Fibroblast of villous mesenchyme (primary cell): ENCODE results near the gene ATP6V1F. TPM values are rescaled to one million over a fixed set of nuclear protein-coding genes. Genes with fewer than 3 reads are reported as not detected.

ENCODE experiments used
- DNase-seq: peaks from one replicate; pipeline ENCODE4 v3.0.0-alpha.2; 2010; ENCODE audit warnings: low read depth
- H3K4me3 ChIP-seq: 2 replicates; pipeline ENCODE4 v1.5.1; 2011; ENCODE audit warnings: low read depth, mild to moderate bottlenecking, low read length
- total RNA-seq: library from RNA; depleted of rRNA; stranded (reverse); fragments of >200 nt; gene quantifications from 2 replicates; pipeline ENCODE4 v1.2.3, GENCODE V29; 2012
- TF ChIP-seq, protein P1 (sequence below): IDR thresholded peaks from 2 replicates; pipeline ENCODE4 v1.5.1; 2012; ENCODE audit warnings: low read depth, mild to moderate bottlenecking, low read length; ENCODE audit not compliant: insufficient read depth

The ATP6V1F gene
- total RNA-seq, 1 donor: 82.5 TPM

DNA sequence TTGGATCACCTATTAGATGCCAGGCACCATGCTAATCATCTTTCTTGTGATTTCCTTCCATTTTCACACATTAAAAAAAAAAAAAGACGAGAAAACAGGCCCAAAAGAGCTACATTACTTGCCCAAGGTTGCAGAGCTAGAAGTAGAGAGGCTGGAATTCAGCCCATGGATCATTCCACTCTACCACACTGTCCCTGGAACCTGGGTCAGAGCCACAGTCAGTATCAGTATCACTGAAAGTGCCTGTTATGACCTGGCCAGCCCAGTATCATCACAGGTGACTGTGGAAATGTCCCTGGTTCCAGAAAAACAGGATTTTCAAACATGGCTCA is 35.8 kb upstream of the ATP6V1F start:
- no peak for DNase-seq
- TF ChIP-seq, protein P1, sequence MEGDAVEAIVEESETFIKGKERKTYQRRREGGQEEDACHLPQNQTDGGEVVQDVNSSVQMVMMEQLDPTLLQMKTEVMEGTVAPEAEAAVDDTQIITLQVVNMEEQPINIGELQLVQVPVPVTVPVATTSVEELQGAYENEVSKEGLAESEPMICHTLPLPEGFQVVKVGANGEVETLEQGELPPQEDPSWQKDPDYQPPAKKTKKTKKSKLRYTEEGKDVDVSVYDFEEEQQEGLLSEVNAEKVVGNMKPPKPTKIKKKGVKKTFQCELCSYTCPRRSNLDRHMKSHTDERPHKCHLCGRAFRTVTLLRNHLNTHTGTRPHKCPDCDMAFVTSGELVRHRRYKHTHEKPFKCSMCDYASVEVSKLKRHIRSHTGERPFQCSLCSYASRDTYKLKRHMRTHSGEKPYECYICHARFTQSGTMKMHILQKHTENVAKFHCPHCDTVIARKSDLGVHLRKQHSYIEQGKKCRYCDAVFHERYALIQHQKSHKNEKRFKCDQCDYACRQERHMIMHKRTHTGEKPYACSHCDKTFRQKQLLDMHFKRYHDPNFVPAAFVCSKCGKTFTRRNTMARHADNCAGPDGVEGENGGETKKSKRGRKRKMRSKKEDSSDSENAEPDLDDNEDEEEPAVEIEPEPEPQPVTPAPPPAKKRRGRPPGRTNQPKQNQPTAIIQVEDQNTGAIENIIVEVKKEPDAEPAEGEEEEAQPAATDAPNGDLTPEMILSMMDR: no peak
- H3K4me3 ChIP-seq: no peak overlapping the region

DNA sequence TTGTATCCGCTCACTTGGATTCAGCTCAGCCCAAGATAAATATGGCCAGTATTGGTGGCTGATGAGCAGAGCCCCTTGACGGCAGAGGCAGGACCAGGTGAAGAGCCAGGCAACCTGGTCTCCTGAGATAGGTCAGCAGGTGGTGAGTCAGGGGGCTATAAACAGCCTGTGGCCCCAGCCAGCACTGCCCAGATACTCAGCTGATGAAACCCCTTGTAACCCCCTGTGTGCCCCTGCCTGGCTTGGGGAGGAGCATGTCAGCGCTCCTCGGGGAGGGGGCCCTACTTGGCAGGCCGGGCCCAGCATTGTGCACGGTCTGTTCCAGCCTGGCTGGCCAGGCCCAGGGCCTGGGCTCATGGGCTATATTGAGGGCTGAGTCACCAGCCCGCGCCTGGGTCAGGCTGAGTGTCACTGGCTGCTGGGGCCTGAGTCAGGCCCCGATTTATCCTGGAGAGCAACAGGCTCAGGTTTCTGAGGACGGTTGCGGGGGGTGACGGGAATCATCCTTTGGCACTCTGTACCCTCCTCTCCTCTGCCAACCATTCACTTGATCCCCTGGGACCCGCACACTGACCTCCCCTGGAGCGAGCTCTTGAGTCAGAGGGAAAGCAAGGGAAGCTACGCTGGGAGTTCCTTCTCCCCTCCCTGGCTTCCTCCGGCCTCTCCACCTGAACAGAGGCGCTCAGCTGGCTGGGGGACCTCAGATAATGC is 35.3 kb upstream of the ATP6V1F start:
- TF ChIP-seq, protein P1: no peak
- H3K4me3 ChIP-seq: no peak overlapping the region
- DNase-seq: peak; percentile 61

DNA sequence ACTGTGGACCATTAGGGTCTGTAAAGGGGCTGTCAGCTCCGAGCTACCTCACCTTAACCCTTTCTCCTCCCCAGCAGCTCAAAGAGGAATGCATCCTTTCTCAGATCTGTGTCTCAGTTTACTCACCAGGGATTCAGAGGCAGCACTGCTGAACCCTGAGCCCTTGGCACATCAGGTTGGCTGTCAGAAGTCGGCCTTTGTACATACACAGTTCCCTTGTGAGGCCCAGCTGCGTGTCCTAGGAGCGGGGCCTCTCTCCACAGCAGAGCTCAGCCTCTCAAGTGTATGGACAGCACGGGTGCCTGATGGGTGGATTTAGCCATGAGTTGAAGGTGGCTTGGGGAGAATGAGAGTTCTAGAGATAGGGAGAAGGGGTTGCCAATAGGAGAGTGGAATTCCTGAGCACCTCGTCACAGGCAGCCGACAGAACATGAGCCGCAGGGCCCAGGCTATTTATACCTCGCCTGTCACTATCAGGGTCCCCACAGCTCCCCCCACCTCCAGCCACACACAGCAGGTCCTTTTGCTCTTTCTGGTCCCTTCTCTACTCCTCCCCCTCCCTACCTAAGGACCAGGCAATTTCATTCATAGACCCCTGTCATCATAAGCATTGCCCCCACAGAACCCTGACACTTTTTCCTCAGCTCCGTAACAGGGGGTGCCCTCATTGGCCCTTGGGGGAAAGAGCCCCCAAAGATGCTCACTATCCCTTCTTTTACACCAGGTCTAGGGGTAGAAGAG is 34.5 kb upstream of the ATP6V1F start:
- TF ChIP-seq, protein P1: no peak
- H3K4me3 ChIP-seq: no peak overlapping the region
- peak; percentile 64 for DNase-seq

DNA sequence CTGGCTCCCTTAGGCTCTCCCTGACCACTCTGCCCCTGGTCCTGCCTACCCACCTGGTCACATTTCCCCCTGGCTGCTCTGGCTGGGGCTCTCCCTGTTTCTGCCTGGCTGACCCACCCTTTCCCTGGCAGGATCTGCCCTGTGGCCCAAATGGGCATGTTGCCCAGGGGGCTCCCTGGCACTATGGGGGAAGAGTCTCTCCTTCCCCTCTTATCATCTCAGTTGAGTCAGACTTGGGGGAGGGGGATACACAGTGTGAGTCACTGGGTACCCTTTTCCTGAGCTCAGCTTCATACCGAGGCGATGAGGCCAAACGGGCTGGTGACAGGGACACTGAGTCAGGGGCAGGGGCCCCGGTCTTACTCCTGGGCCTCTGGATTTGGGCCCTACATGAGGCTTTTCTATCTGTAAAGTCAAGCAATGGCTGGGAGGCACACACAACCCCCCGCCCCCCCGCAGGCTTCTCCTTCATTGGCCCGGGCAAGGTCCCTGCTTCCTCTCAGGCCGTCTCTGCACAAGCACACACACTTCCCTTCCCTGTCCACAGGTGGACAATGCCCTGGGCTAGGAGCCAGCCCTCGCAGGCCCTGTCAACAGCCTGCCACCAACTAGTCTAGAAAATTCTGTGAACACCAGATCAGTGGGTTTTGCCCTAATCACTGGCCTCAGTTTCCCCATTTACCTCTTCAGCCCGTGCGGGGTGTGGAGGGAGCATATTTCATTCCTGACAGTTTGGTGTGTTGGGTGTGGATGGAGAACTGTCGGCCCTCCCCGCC is 33.1 kb upstream of the ATP6V1F start:
- peak overlapping the region; percentile 78 for H3K4me3 ChIP-seq
- no peak for DNase-seq
- TF ChIP-seq, protein P1: peak; percentile 2

DNA sequence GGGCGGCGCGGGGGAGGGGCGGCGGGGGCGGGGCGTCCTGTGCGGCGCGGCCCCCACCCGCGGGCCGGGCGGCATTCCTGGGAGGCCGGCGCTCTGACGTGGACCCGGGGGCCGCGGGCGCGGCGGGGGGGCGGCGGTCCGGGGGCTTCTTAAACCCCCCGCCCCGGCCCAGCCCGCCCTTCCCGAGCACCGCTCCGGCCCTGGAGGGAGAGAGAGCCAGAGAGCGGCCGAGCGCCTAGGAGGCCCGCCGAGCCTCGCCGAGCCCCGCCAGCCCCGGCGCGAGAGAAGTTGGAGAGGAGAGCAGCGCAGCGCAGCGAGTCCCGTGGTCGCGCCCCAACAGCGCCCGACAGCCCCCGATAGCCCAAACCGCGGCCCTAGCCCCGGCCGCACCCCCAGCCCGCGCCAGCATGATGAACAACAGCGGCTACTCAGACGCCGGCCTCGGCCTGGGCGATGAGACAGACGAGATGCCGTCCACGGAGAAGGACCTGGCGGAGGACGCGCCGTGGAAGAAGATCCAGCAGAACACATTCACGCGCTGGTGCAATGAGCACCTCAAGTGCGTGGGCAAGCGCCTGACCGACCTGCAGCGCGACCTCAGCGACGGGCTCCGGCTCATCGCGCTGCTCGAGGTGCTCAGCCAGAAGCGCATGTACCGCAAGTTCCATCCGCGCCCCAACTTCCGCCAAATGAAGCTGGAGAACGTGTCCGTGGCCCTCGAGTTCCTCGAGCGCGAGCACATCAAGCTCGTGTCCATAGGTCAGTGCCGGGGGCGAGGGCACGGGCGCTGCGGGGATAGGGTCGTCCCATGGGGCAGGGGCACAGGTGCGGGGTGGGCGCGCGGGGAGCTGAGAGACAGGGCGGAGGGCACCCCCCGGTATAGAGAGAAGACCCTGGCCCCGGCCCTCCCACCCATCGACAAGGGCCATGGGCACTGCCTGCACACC is 32.2 kb upstream of the ATP6V1F start, which contains the start of gene FLNC:
FLNC (plus strand) TSS at position 176 of the 947 bp plus-strand sequence; CDS start at position 408, 232 bp downstream.
- TF ChIP-seq, protein P1: no peak
- peak; percentile 75 for DNase-seq
- H3K4me3 ChIP-seq: peak within 1 kb of the TSS; percentile 78
